GDM1 (cell line): ENCODE data around the gene ARFIP2.

Experiments used
- DNase-seq: peaks from one replicate; lab custom pipeline; 2025; lab: John Stamatoyannopoulos, UW

ARFIP2 gene

DNA sequence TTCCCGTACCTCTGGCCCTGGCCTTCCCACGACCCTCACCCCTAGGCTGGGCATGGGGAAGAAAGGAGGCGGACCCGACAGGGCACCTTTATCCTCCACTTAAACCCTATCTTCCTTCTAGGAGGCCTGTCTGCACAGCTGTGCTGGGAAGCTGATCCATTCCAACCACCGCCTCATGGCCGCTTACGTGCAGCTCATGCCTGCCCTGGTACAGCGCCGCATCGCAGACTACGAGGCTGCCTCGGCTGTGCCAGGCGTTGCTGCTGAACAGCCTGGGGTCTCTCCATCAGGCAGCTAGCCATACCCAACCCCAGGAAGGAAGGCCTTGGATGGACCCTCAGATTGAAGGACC is 769 bp upstream of the ARFIP2 start:
- DNase-seq: no peak

DNA sequence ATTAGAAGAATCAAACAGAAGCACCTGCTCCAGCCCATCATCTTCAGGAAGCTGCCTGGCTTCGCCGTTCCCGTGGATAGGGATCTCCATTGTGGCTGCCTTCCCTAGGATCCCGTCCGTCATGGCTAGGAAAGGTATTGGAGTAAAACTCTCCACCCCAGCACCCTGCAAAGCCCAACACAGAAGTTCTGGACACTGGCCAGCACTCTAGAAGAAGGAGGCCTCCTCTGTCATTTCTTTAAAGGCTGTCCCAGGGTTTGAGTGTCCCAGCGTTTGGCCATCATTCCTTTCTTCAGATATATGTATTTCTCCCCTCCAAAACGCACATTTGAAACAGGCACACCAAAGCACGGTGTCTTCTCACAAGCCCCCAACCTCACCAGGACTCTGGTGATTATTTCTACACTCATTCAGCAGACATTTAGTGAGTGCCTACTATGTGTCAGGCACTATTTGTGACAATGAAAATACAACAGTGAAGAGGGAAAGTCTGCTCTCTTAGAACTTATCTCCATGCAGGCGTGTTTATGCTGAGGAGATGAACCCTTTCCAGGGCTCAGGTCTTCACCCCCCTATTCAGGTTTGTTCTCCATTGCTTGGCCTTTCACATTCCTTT is 724 bp downstream of the ARFIP2 start:
- no peak for DNase-seq

DNA sequence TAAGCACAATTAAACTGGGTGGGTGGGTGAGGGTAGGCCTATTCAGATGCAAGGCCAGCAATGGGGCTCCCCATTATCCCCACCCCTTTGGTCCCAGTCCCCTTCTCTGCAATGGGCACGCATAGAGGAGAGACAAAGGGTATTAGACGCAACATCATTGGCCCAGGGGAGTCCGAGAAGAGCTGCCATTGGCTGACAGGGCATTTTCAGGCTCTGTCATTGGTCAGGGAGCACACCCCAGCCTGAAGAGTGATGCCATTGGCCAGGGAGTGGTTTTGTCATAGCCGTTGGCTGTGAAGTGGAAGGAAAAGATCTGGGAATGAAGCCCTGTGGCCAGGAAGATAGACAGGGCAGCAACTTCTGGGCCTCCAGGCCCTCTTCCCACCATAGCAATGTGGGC is 4.6 kb downstream of the ARFIP2 start:
- no peak for DNase-seq

DNA sequence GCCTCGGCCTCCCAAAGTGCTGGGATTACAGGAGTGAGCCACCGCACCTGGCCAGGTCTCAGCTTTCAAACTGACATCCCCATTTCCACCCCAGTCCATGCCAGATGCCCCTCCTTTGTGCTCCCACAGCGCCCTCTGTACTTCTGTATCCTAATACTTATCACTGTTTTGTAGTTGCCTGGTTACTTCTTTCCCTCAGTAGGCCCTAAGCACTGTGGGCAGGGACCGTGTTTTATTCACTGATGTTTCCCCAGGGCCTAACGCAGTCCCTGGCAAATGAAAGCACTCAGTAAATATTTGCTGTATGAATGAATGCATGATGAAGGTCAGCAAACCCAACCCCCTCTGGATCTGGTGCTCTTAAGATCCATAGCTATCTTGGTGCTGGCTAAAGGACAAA is 5.2 kb downstream of the ARFIP2 start:
- DNase-seq: no peak

DNA sequence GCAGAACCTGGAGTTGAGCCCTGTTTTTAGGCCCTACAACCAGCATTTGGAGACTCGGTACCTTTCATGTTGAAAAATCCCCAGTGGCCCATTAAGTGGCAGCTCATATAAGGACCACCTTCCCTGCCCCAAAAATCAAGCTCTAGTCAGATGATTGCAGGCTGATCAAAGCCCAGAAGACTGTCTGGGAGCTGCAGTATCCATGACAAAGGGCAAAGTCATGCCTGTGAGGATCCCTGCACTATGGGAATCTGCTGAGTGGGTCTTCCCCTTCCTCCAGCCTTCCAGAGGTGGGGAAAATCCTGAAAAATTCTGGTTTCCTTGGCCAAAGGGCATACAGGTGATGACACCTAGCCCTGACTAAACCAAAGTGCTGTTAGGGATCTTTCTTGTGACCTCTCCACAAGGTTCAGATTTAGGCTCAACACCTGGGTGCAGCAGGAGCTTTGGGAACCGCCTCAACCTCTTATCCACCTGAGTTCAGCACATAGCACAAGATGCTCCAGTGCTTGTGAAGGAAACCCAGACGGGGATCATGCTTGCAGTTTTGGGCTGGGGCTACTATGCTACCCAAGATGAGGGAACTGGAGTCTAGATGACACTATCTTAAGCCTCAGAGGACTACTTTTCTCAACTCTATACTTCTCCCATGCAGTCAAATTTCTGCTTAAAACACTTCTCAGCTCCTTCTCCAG is 6.2 kb downstream of the ARFIP2 start:
- no peak for DNase-seq

DNA sequence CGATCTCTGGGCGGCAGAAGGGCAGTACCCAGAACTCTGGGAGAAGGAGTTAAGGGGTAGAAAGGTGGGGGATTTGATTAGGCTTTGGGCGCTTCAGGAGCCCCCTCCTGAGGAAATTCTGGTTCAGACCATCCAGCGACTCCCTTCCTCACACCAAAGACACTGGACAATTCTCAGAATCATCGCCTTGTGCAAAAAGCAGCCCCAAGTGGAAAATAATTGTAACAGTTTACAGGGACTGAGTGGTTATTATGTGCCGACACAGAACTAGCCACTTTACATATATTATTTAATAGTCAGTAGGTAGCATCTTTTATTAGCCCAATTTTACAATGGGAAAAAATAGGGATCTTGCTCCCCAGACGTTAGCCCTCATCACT is 6.7 kb downstream of the ARFIP2 start:
- DNase-seq: no peak

DNA sequence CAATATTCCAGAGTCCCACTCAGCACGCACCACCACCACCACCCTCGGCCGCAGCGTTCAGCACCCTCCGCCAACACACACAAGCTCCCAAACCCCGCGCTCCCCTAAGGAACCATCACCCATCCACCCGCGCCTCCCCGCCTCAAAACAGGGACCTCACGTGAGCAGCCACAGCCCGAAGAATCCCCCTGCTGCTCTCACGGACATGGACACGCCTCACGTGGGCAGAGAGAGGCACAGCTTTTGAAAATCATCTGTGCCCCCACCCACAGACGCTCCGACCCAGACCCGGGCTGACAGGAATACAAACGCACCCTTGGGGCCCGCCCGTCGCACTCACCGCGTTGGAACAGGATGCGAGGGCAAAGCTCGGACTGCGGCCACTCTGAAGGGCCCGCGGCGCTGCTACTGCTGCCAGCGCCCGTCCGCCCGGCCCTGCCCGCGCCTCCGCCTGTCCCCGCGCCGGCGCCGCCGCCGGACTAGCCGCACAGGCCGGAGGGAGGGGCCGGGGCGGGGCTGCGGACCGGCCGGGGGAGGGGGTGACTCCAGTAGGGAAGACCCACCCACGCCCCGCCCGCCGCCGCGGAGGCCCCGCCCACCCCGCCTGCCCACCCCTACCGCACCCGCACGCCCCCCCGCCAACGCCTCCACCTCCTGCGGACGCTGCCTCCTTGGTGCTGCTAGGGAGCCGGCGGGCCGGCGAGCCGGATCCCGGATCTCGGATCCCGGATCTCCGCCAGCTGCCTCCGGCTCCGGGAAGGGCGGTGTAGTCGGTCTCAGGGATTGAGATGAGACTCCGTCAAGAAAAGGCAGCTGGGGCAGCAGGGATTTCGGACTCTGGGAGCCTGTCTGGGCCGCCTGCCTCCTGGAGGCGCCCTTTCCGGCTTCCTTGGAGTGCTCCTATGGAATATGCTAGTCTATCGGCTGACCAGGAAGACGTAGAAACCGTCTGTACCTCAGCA is 7.4 kb downstream of the ARFIP2 start, which contains the start of gene TRIM3:
TSS of gene TRIM3 (minus strand) at position 491 of the 962 bp plus-strand sequence. CDS start 8,246 bp downstream, outside the sequence.
- DNase-seq: peak; percentile 28

DNA sequence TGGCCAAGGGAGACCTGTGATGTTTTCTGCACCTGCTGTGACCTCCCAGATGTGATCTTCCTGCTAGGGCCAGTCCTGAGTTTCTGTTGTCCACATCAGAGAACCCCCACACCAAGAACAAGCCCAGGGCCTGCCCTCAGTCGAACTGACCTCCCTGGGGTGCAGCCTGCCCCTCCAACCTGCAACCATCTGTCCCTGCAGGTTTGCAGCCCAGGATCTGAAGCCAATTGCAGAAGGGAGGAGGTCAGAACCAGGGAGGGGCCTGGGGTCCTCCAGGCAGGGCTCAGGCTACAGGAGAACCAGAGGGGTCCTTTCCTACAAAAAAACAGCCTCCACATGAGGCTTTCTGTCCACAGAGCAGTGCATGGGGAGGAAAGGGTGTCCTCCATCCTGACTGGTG is 8.2 kb downstream of the ARFIP2 start:
- no peak for DNase-seq

DNA sequence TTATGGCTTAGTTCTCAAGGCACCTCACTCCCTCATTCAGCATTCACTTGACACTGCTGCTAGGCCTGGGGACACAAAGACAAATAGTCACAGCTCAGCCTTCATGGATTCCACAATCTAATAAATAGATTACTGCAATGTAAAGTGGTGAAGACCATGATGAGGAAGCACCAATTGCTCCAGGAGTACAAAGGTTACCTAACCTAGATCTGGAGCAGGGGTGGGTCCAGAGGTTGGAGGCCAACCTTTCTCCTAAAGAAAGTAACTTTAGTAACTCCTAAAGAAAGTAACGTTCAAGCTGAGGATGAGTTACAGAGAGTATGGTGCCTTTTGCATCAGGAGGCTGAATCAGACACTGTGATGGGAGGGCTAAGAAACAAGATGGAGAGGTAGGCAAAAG is 11.5 kb downstream of the ARFIP2 start:
- DNase-seq: no peak

DNA sequence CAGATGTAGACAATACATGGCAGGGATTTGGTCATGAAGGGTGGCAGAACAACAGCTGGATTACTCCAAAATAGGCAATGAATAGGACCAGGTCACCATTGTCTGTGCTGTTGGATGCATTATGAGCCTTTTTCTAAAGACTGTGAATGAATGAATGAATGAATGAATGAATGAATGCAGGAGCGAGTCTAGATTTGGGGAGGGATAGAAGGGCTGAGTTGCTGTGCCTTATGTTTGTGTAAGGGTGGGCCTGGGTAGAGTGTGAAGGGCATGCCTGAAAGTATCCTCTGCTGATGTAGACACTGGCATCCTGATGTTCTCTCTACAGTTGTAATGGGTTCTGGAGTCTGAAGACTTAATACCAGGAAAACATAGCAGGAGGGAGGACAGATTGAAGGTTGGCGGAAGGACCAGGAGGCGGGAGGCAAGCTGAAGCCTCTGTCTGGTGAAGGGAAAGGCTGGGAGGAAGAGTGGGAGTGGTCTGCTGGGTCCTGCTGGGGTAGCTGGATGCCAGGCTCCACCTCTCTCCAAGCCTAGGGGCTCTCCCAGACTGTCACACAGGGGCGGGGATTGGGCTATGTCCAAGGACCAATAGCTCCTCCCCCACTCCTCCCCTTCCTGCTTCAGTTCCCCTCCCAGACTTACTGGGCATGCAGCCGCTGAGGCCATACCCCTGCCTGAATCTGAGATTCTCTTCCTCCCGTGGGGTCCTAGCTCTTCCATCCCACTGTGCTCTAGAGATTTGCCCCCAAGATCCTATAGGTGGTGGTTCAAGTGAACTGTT is 12.2 kb downstream of the ARFIP2 start:
- DNase-seq: no peak

DNA sequence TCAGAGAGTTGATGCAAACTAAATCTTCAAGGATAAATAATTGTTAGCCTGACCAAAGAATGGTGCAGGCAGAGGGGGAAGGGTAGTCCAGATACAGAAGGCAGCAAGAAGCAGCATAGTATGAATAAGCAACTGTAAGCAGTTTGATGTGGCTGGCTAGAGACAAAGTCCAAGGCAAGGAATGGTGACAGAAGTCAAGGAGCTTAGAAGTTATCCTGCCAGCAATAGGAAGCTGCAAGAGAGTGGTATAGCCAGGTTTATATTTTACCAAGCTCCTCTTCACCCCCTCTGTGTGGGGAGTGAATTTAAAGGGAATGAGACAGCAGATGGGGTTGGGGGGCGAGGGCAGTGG is 22.1 kb downstream of the ARFIP2 start:
- DNase-seq: no peak

DNA sequence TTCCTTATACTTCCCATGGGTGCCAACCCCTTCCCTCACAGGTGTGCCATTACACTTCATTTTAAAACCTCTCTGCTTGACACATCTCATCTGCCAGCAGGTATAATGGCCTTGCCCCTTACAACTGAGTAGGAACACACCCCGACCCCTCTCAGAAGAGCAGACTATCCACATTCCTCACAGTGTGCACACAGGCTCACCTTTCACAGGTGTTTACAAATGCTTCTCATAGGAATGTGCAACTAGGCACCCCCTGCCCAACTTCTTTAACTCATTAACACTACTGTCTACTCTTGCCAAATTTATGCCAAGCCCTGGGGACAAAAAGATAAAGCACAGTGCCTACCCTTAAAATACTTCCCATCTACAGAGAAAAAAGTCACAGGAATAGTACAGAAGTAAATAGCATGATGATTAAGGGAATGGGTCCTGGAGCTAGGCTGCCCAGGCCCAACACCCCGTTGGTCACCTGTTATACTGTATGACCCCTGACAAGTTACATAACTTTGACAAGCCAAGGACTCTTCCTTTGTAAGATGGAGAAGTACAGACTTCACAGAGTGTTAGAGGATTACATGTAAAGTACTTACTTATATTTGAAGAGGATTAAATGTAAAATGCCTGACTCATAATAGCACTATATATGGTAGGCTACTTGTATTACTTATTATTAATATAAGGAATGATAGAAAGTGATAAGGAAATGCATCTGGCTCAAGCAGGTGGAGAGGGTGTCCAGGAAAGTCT is 22.6 kb downstream of the ARFIP2 start:
- no peak for DNase-seq

DNA sequence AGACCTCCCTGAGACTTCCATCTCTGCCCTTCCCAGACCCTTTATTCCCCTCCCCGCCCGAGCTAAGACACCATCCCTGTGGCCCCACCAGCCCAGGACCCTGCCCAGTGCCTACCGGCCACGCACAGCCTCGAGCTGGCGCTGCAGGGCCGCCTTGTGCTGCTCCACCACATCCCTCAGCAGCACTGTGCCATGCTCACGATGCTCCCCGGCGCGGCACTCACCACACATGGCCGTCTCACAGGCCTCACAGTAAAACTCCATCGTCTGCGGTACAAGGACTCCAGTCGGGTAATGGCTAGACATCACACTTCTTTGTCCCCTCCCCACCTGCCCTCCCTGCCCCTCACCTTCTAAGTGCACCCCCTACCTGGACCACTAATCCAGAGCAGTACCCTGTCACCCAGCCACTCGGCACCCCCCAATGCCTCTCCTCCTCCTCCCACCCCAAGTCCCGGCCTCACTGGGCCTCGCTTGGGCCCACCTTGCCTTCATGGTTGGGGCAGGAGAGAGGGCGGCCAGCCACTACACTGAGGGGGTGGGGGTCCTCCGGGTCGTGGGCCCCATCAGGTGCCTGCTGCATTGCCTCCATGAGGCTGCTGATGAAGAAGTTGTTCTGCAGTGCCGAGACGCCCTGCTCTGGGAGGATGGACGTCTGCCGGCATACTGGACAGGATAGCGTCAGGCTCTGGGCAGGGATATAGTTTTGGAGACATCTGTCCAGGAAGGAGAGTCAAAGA is 23.4 kb downstream of the ARFIP2 start:
- no peak for DNase-seq

DNA sequence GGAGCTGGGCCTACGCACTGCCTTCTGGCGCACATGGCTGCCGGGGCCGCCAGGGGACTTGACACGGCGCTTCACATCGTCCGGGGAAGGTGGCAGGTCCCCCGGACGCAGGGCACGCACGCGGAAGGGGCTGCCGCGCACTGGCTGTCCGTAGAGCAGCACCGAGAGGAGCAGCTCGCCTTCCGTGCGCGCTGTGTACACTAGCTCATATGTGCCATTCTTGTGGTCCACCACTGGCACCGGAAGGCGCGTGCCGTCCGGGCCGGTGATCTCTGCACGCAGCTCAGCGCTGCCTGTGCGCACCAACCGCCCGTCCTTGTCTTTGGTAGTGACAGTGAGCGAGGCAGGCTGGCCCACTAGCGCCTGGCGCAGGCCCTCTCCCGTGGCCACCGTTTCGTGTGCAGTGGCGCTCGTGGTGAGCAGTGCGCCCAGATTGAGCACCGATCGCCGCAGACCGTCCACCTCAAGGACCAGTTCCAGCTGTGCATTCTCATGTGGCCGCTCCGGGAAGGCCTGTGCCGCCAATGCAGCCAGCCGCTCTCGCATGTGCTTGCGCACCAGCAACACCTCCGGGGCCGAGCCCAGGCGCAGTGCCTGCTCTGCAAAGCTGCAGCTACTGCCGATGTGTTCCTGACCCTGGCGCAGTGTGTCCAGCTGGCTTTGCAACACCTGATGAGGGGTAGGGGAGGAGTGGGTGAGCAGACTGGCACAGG is 24.6 kb downstream of the ARFIP2 start:
- no peak for DNase-seq

DNA sequence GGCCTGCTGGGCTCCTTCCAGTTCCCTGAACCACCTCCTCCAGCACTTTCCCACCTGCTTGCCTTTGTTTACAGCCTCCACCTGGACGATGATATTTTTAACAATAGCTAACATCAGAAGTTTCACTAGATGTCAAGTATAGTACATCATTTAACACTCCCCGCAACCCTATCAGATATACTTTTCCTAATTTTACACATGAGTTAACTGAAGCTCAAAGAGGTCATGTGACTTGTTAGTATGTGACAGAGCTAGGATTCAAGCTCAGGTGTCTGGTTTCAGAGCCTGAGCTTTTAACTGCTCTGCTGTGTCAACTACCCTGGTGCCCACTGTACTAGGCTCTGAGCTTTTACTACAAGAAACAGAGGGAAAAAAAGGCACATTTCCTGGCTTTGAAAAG is 26.1 kb downstream of the ARFIP2 start:
- DNase-seq: no peak

DNA sequence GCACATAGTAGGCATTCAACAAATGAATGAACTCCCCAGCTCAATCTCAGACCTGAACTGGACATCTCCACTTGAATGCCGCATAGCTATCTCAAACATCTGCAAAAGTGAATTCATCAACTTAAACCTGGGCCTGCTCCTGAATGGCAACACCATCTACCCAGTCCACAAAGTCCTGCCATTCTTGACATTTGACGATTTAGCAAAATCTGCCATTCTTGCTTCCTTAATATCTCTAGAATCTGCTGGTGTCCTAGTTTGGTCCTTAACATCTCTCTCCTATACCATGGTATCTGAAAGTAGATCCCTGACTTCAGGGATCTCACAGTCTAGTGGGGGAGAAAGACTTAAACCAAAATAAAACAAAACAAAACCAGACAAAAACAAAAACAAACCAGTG is 28.0 kb downstream of the ARFIP2 start:
- no peak for DNase-seq

DNA sequence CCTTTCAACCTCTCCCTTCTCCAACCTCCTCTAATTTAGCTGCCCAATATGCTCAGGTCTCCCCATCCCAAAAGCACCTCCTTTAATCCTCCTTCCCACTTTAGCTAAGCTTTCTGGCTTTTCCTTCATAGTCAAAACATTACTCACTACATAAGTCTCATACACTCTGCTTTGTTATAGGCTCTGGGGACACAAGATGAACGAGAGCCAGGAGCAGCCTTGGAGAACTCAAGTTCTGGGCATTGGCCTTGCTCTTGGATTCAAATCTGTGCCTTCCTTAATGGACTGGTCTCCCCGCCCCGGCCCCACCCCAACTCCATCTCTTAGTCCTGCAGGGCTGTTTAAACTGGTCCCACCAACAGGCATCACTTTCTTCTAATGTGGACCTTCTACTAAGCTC is 28.9 kb downstream of the ARFIP2 start:
- DNase-seq: no peak

DNA sequence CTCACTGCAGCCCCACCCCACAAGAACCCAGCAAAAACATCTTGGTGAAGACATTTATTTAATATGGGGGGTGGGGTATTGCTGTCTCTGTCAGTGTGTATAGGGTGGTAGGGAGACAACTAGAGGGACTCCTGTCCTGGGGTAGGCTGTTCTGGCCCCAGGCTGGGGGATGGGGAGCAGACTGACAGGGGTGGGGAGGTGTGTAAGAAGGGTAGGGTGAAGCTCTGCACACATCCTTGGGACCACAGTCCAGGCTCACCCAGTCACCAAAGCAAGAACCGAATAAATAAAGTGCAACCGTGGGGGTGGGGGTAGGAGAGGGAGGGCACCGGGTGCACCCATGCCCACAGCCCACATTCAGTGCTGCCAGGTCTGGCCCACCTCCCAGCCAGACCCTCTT is 32.6 kb downstream of the ARFIP2 start:
- DNase-seq: no peak

DNA sequence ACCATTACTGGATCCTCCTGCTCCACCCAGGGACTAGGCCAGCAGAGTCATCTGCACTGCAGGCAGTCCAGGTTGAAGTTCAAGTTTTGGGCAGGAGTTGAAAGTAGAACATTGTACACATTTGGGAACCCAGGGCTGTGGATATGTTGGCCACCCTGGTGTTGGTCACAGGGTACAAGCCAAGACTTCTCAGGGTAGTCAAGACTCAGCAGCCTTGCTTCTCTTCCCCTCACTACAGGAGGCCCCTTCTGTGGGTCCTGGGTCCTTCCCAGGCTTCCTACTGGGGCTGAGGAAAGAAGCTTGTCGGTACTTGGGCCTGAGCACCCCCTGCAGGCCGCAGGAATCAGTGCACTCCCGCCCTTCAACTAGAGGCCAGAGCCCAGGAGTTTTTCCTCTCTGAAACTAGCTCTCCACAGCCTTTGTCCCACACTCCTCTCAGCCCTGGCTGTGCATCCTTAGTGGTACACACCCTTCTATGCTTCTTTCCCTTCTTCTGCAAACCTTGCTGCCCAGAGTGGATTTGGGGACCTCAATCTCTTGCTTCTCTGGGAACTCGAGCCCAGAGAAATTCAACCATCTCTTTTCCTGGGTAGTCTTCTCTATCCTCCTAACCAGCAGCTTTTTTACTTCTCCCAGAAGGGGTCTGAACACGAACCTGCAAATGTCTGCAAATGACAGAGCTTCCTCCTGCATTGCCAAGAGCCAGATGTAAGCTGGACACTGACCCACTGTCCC is 37.7 kb downstream of the ARFIP2 start:
- DNase-seq: peak; percentile 25
